Epithelial cell of esophagus (primary cell): ENCODE data around the gene PLXNA2.

Experiments used
- DNase-seq: peaks from one replicate; pipeline ENCODE4 v3.0.0; 2010; ENCODE audit warnings: low read depth
- H3K4me3 ChIP-seq: 2 replicates; pipeline ENCODE4 v1.5.1; 2011; ENCODE audit warnings: mild to moderate bottlenecking, low read length, control low read depth
- TF ChIP-seq, protein P1 (sequence below): IDR thresholded peaks from 2 replicates; pipeline ENCODE4 v1.5.1; 2011; ENCODE audit warnings: low read depth, mild to moderate bottlenecking, low read length, control low read depth, inconsistent platforms; ENCODE audit not compliant: insufficient read depth; ENCODE audit errors: missing control alignments

The PLXNA2 gene

DNA sequence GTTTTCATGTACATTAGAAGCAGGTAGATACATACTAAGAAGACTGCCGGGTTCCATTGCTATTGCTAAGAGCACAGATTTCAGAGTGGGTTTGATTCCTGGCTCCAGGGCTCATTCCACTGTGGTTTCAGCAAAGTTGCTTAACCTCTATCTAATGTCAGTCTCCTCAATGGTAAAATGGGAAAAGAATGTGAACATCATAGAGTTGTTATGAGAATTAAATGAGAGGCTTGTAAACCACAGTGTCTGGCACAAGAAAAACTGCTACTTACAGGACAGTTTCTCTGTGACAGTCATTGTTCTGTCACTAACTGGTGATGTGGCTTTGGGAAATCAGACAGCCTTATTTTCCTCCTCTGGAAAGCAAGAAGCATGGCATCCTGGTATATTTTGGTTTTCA, 10.7 kb upstream of the PLXNA2 start:
- TF ChIP-seq, protein P1, sequence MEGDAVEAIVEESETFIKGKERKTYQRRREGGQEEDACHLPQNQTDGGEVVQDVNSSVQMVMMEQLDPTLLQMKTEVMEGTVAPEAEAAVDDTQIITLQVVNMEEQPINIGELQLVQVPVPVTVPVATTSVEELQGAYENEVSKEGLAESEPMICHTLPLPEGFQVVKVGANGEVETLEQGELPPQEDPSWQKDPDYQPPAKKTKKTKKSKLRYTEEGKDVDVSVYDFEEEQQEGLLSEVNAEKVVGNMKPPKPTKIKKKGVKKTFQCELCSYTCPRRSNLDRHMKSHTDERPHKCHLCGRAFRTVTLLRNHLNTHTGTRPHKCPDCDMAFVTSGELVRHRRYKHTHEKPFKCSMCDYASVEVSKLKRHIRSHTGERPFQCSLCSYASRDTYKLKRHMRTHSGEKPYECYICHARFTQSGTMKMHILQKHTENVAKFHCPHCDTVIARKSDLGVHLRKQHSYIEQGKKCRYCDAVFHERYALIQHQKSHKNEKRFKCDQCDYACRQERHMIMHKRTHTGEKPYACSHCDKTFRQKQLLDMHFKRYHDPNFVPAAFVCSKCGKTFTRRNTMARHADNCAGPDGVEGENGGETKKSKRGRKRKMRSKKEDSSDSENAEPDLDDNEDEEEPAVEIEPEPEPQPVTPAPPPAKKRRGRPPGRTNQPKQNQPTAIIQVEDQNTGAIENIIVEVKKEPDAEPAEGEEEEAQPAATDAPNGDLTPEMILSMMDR: no peak

DNA sequence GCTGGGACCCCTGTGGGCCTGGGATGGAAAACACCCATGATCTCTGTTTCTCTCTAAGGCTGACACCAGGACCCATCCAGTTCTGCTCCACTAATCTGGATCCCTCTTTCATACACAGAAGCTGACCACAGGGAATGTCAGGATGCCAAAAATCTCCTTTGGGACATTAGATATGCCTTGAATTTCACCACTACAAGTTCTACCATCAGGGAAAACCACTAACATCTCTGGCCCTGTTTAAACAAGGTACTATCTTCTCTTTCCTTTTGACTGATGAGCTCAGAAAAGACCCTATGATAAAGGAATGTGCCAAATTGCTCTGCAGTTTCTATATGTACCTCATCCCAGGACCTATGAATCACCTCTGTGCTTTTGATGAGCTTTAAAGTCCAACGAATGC, 10.2 kb upstream of the PLXNA2 start:
- TF ChIP-seq, protein P1: no peak
- no peak overlapping the region for H3K4me3 ChIP-seq
- DNase-seq: no peak

More for the DNA sequence above, 10.7 kb upstream of the PLXNA2 start:
- H3K4me3 ChIP-seq: no peak overlapping the region
- peak; percentile 67 for DNase-seq

DNA sequence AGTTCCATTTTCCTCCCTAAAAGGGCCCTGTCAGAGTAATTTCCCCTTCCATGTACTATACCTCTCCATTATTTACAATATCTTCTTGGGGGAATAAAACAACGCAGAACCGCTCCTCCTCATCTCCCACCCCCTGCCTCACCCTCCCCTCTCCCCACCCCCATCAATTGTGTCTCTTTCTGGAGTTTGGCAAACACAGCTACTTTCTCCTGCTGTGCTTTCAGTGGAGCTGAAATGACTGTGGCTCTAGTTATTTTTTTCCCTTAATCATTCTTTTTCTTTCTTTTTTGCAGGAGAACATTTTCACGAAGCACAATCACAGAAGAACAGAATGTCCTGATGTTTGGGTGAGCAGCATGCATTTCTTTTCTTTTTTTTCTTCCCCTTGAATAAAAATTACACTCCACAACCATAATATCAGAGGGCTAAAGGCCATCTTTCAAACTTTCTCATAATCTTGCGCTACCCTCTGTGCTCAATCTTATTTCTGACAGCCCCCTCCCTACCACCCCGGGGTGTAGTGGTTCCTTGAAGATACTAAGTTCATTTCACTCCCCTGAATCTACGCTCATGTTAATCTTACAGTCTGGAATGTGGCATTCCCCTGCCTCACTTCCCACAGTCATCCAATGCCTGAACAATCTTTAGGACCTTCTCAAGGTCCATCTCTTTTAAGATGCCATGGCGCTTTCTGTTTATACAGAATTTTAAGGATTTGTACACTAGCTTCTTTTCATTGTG, 8.8 kb upstream of the PLXNA2 start:
- no peak overlapping the region for H3K4me3 ChIP-seq
- TF ChIP-seq, protein P1: no peak
- no peak for DNase-seq

DNA sequence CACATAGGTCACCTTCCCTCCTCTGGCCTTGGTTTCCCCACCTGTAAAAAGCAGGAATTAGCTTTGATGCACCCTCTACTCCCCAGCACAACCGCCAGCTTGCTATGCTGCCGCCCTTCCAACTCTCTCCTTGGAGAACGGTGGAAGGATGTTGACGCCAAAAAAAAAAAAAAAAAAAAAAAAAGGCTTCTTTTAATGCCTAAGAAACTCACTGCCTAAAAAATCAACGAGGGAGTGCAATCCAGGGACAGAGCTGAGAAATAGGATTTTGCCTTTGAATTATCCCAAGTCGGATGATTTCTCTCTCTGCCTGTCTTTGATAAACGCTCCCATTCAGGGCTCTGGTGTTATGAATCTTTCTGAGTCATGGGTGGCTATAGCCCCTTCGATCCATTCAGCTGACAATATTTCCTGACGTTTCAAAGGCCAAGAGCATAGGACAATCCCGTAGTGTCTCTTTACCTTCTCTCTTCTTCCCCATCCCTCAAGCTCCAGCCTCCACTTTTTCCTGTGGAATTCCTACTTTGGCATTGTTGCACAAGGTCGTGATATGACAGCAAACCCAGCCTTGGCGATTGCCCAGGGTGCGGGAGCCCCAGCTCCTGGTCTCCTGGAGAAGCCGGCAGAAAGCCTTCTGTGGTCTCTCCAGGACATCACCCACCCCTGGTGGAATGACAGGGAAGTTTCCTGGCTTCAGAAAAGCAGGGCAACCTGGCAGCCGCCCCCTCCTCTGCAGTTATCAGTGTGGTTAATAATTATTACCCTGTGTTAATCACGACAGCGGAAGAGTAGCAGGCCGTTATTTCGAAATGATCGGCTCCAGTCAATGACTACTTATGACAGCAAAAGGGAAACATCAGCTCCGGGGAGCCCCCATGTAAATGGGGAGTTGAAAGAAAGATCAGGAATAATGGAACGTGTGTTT, 8.0 kb upstream of the PLXNA2 start:
- no peak overlapping the region for H3K4me3 ChIP-seq
- no peak for DNase-seq
- TF ChIP-seq, protein P1: no peak

DNA sequence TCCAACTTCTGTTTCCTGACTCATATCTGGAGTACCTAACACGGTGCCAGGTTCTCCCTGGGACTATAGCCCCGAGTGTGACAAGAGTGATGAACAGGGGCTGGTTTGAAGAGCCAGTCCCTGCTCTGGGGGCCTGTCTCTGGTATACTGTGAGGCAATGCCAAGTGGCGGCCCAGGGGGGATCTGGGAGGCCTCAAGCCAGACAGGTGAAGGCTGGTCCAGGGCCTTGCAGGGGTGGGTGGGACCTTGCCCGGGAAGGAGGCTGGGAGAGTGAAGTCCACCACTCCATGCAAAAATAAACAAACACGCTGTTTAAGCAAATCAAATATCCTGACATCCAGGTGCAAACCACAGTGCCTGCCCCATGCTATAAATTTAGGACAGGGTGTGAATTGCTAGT, 6.8 kb upstream of the PLXNA2 start:
- H3K4me3 ChIP-seq: no peak overlapping the region
- DNase-seq: no peak
- TF ChIP-seq, protein P1: no peak

DNA sequence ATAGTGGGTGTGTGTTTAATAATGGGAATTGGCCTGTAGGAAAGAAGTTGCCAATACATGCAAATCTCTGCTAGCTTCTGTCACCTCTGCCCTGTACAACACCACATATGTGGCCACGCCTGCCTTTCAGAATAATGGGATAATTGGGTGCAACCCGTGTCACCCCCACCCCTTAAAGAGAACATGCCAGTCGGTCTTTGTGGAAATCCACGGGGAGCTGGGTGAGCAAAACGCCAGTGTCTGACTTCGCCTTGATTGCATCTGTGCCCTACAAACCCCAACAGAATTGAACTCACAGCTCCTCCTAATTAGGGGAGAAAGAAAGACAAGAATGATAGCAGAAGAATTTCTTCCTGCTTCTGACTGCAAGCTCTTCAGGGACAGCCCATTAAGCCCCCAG, 6.4 kb upstream of the PLXNA2 start:
- H3K4me3 ChIP-seq: no peak overlapping the region
- TF ChIP-seq, protein P1: no peak
- DNase-seq: no peak
